Endothelial cell of umbilical vein (primary cell): Measurements from ENCODE around the gene ROBO2.

Source experiments
- POLR2A ChIP-seq: IDR thresholded peaks from 2 replicates; pipeline ENCODE4 v1.6.1; 2012; ENCODE audit warnings: low read depth, mild to moderate bottlenecking, control low read depth, low read length
- POLR2AphosphoS5 ChIP-seq: IDR thresholded peaks from 2 replicates; pipeline ENCODE4 v1.6.1; 2012; ENCODE audit warnings: low read depth, mild to moderate bottlenecking, control low read depth, low read length, moderate library complexity; ENCODE audit not compliant: insufficient read depth
- TF ChIP-seq, protein P1 (sequence below), 2 donors: IDR thresholded peaks; 1 replicate in 1 of 2; 2 replicates in 1 of 2; pipeline ENCODE4 v1.5.1; 2011; ENCODE audit warnings: low read length in 2 of 2, mild to moderate bottlenecking in 2 of 2, moderate library complexity in 2 of 2, control low read depth in 1 of 2, inconsistent platforms in 1 of 2, low read depth in 1 of 2; ENCODE audit not compliant: insufficient read depth in 1 of 2; ENCODE audit errors: extremely low read depth in 1 of 2

DNA sequence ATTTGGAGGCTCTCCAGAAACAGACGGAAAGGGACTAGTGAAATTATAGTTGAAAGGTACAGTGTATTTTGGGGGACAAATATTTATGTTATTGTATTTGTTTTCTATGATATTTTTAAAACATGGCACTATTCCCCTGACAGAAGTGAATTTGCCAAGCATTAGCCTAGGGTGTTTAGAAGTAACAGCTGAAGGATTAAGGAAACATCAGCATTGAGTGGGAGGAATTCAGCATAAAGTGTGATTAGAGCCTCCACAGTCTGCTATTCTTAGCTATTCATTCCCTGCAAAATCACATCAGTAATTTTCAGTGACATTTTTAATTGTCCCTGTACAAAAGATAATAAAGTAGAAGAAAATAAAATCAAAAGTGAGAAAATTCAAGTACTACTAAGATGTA, 231.4 kb downstream of the ROBO2 start:
- TF ChIP-seq, protein P1, sequence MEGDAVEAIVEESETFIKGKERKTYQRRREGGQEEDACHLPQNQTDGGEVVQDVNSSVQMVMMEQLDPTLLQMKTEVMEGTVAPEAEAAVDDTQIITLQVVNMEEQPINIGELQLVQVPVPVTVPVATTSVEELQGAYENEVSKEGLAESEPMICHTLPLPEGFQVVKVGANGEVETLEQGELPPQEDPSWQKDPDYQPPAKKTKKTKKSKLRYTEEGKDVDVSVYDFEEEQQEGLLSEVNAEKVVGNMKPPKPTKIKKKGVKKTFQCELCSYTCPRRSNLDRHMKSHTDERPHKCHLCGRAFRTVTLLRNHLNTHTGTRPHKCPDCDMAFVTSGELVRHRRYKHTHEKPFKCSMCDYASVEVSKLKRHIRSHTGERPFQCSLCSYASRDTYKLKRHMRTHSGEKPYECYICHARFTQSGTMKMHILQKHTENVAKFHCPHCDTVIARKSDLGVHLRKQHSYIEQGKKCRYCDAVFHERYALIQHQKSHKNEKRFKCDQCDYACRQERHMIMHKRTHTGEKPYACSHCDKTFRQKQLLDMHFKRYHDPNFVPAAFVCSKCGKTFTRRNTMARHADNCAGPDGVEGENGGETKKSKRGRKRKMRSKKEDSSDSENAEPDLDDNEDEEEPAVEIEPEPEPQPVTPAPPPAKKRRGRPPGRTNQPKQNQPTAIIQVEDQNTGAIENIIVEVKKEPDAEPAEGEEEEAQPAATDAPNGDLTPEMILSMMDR (IDR thresholded peaks at IDR 0.05; ENCODE audit: extremely low read depth in 1 of 2, insufficient read depth in 1 of 2, low read depth in 1 of 2, low read length in 2 of 2) = no peak
- TF ChIP-seq POLR2AphosphoS5 (no peak), POLR2A (no peak)
